ENCODE results near the gene MGAT5B. TPM values are rescaled to one million over a fixed set of nuclear protein-coding genes. Genes with fewer than 3 reads are reported as not detected.

MGAT5B gene
- total and polyA plus RNA-seq, 9 of the 15 experiments (the other 6 are each of a cell fraction or from before 2014, with no cell fraction given), result 0.09 to 0.43 (median 0.18) TPM; not detected in 4

GRCh38 chr17:76956846-76957540 is 88.8 kb downstream of the MGAT5B start:
- H3K4me3 ChIP-seq, result no peak overlapping the region
- H3K79me2 ChIP-seq (ENCODE audit: control insufficient read depth, insufficient read depth, low read length), result no peaks in the 10 kb centered on the region
- no peak overlapping the region for H3K27ac ChIP-seq (ENCODE audit: extremely low read depth, low read depth, low read length)
- ATAC-seq (no peak), DNase-seq (ENCODE audit: extremely low read depth in 1 of 4, low spot score in 3 of 4) (no peak), FAIRE-seq (no peak)
- no peaks in the 10 kb centered on the region for H3K9me3 ChIP-seq (replicated peaks; ENCODE audit: control insufficient read depth, insufficient read depth, low read depth, low read length)
- BruUV-seq (replicated peaks), result no TSS peak
- no peak overlapping the region for H3K4me2 ChIP-seq (ENCODE audit: insufficient read depth, low read length)
- H3K4me1 ChIP-seq (replicated peaks in 1 of 2; ENCODE audit: control insufficient read depth in 2 of 2, insufficient read depth in 2 of 2, low read length in 2 of 2), result no peaks in the 10 kb centered on the region; a peak in 1 of 5 replicates
- H3K27me3 ChIP-seq (ENCODE audit: control insufficient read depth in 2 of 2, insufficient read depth in 2 of 2, low read length in 2 of 2), result peaks cover 42 to 72% of the 10 kb centered on the region in 2 experiments; a peak in 4 of 5 replicates
- no peaks in the 10 kb centered on the region for H3K36me3 ChIP-seq (ENCODE audit: control insufficient read depth, insufficient read depth, low read length)
- intact Hi-C loops (cut with micrococcal nuclease) (no loop called here), in situ Hi-C loops (cut with MboI) (no loop called here)
- no peak overlapping the region for H3K9ac ChIP-seq (ENCODE audit: insufficient read depth in 1 of 2, low read depth in 2 of 2, low read length in 2 of 2)
- POLR2A ChIA-PET, result interaction anchor here (0.8 kb wide), 1 partner anchor 10 kb away, joined by 3 read pairs; no protein-coding TSS in a partner anchor
- H3K9me1 ChIP-seq (ENCODE audit: control insufficient read depth, insufficient read depth, low read length), result no peaks in the 10 kb centered on the region
- CTCF ChIA-PET (ENCODE audit: low intra/inter-chr PET ratio), result no interaction called here
- no peak for TF ChIP-seq POLR2AphosphoS5 (IDR thresholded peaks at IDR 0.05; ENCODE audit: control insufficient read depth, insufficient read depth, low read depth, low read length)
- no peak for TF ChIP-seq TAF9B (IDR thresholded peaks at IDR 0.05; ENCODE audit: partially characterized antibody)
- TF ChIP-seq ZBTB17 (CRISPR knock-in tag; IDR thresholded peaks at IDR 0.05), result no peak
- TF ChIP-seq LCOR (CRISPR knock-in tag; IDR thresholded peaks at IDR 0.05), result no peak
- TF ChIP-seq THRA (IDR thresholded peaks at IDR 0.05), result no peak
- no peak for TF ChIP-seq BRD9 (IDR thresholded peaks at IDR 0.05; ENCODE audit: low read depth, partially characterized antibody)
- no peak for TF ChIP-seq THRB (CRISPR knock-in tag; conservative IDR thresholded peaks at IDR 0.05)
- WGBS (ENCODE audit: insufficient coverage, low coverage, missing lambda C conversion rate), result 7% methylated on average over 17 of the region's 17 CpGs
- H4K20me1 ChIP-seq (replicated peaks; ENCODE audit: control insufficient read depth, insufficient read depth, low read length), result 0 out of 2 replicates have a peak, but pooled peaks cover 8% of the 10 kb centered on the region
- no peak overlapping the region for H2AFZ ChIP-seq (ENCODE audit: low read depth, low read length)
